GM12874 (cell line): ENCODE results near the gene MBD5.
A peak's percentile ranks its signal among the peaks of the same experiment; 100 is the strongest.

ENCODE experiments used
- TF ChIP-seq, protein P1 (sequence below): IDR thresholded peaks from 2 replicates; pipeline ENCODE4 v1.5.1; 2011; ENCODE audit warnings: low read depth, mild to moderate bottlenecking, control low read depth, low read length, moderate library complexity; ENCODE audit not compliant: insufficient read depth

MBD5 gene

DNA sequence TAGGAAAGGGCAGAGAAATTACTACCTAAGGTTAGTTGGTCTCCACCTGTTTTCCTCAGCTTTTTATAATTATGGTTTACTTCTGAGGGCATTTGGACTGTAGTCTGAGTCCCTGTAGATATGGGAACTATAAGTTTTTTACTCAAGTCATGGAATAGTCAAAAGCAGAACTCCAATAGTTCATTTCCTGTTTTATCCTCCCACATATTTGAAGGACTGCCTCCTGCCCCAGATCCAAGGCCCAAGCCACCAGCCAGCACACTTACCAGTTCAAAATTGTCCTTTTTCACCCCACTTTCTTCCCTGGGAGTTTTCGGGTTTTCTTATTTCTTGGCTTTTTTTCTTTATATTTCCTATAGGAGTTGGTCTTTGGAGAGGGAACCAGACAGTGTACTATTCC is 164.1 kb downstream of the MBD5 start:
- TF ChIP-seq, protein P1, sequence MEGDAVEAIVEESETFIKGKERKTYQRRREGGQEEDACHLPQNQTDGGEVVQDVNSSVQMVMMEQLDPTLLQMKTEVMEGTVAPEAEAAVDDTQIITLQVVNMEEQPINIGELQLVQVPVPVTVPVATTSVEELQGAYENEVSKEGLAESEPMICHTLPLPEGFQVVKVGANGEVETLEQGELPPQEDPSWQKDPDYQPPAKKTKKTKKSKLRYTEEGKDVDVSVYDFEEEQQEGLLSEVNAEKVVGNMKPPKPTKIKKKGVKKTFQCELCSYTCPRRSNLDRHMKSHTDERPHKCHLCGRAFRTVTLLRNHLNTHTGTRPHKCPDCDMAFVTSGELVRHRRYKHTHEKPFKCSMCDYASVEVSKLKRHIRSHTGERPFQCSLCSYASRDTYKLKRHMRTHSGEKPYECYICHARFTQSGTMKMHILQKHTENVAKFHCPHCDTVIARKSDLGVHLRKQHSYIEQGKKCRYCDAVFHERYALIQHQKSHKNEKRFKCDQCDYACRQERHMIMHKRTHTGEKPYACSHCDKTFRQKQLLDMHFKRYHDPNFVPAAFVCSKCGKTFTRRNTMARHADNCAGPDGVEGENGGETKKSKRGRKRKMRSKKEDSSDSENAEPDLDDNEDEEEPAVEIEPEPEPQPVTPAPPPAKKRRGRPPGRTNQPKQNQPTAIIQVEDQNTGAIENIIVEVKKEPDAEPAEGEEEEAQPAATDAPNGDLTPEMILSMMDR, result no peak

DNA sequence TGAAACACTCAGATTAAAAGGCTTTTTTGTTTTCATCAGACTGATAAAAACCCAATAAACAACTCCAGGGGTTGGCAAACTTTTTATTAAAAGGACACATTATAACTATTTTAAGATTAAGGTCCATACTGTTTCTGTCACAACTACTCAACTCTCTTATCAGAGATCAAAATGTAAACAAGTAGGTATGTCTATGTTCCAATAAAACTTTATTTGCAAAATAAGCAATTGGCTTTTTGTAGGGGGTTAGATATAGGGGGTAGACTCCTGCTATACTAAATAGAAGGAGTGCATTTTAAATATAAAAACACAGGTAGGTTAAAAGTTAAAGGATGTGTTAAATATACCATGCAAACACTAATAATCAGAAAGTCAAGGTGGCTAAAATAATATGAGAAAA is 174.0 kb downstream of the MBD5 start:
- TF ChIP-seq, protein P1, result no peak

DNA sequence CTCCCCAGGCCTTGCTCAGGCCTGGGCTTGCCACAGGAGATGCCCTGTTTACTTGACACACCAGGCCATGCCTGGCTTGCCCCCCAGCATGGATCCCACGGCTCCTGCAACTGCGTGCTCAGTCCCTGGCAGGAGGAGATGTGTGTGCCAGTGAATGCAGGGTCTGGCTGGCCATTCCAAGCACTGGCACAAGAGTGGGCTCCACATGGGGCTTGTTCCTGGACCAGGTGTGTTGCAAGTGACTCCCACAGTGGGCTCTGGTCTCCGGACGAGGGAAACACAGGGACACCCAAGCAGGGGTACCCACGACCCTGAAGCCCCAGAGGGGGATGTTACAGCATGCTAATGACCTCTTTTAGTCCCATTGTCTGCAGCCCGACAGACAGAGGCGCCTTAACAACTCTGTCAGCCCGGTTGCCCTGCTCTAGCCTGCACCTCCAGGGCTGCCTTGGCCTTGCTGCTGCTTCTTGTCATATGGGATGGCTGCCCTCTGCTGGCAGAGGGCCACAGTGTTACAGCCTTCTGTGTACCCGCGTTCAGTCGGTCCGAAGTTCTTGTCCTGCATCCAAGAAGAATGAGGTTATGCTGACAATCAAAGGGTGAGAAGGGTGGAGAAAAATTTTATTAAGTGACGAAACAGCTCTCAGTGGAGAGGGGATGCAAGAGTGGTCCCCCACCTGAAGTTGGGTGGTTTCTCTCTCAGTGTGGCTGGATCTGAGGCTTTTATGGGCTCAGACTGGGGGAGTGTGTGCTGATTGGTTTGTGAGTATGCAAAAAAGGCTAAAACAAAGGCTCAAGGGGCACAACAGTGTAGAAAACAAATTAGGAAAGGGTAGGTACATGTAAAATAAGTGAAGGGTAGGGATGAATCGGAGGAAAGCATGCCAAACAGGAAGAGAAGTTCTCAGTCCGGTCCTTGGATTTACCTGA is 180.4 kb downstream of the MBD5 start:
- TF ChIP-seq, protein P1, result peak; percentile 38; the same call in 1 of the 2 replicates

DNA sequence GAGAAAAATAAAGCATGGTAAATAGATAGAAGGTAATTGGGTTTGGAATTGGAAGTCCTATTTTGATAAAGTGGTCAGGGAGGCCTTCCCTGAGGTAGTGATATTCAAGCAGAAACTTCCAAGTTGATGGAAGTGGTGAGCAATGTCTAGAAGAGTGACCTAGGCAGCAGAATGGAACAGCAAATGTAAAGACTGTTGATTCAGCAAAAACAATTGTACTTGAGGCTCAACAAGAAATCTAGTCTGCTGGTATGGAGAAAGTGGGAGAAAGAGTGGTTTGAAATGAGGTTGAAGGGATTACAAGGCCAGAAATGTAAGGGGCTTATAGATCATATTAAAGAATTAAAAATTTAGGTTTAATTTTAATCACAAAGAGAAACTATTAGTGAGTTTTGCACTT is 181.3 kb downstream of the MBD5 start:
- TF ChIP-seq, protein P1, result no peak

DNA sequence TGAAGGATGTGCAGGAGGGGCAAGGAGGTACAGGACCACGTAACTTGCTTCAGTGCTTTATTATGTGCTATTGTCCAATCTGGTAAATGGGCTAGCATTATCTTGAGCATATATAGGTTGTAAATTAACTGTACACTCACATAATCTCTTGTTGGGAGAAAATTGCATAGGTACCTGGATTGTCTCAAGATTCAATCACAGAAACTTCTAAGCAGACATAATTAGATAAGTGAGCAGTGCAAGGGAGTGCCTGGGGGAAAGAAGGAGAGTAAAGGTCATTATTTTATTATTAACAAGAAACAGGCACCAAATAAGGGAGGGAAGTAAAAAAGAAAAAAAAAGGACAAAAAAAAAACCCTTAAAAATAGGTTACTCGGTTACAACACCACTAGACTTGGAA is 186.2 kb downstream of the MBD5 start:
- TF ChIP-seq, protein P1, result no peak

DNA sequence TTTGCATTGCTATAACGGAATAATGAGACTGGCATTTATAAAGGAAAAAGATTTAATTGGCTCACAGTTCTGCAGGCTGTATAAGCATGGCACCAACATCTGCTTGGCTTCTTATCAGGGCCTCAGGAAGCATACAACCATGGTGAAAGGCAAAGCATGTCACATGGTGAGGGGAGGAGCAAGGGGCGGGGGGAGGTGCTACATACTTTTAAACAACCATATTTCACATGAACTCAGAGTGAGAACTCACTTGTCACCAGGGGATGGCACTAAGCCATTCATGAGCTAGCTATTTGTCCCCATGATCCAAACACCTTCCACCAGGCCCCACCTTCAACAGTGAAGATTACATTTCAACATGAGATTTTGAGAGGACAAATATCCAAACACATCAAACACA is 188.7 kb downstream of the MBD5 start:
- TF ChIP-seq, protein P1, result no peak

DNA sequence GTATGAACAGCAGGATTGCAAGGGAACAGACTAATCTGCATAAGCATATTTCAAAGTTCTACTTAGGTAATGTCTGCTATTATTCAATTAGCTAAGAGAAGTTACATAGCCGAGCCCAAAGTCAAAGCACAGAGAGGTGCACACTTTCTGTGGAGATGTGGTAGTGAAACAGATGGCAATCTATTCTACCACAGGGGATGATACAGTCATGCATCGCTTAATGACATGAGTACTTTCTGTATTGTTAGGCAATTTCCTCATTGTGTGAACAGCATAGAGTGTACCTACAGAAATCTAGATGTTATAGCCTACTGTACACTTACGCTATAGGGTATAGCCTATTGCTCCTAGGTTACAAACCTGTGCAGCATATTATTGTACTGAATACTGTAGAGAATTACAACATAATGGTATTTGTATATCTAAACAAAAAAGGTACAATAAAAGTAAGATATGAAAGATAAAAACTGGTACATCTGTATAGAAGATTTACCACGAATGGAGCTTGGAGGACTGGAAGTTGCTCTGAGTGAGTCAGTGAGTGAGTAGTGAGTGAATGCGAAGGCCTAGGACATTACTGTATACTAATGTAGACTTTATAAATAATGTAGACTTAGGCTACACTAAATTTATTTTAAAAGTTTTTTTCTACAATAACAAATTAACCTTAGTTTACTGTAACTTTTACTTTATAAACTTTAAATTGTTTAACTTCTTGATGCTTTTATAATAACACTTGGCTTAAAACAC is 197.6 kb downstream of the MBD5 start:
- TF ChIP-seq, protein P1, result no peak
